Frontal cortex (tissue), 4 donors: ENCODE results near the gene SLC1A1. TPM values are rescaled to one million over a fixed set of nuclear protein-coding genes. Genes with fewer than 3 reads are reported as not detected.
A peak's percentile ranks its signal among the peaks of the same experiment; 100 is the strongest.
"Not testable (repeated sequence)": the region's sequence is repeated elsewhere in the genome, so short reads cannot be mapped to it uniquely, and the experiment has no call there.

ENCODE experiments used
- DNase-seq, 2 donors: peaks; one replicate each; pipeline ENCODE4 v3.0.0; 2012; ENCODE audit warnings: low spot score in 2 of 2
- FAIRE-seq: peaks from 2 replicates; lab custom pipeline; 2012; peaks lifted over from hg19 to GRCh38; lab: Jason Lieb, UNC
- total RNA-seq: library from RNA; depleted of rRNA; stranded (reverse); fragments of >200 nt; gene quantifications from one replicate; pipeline ENCODE4 v1.2.3, GENCODE V29; 2014
- donor health status: control.
- donor health status: control.
- donor health status: control.

The SLC1A1 gene
- total RNA-seq, 1 donor from 2014 or later = 66.9 TPM

- FAIRE-seq = no peak
These were observed 12.8 kb downstream of the SLC1A1 start for GRCh38 chr9:4503103-4503502.

GRCh38 chr9:4504250-4504649 lies 14.0 kb downstream of the SLC1A1 start:
- FAIRE-seq (no peak), DNase-seq (no peak)

More at GRCh38 chr9:4503103-4503502, 12.8 kb downstream of the SLC1A1 start:
- DNase-seq = no peak

GRCh38 chr9:4506490-4506889 lies 16.2 kb downstream of the SLC1A1 start:
- no peak for DNase-seq
- FAIRE-seq = no peak

- FAIRE-seq = no peak
- DNase-seq = no peak
These were observed 17.2 kb downstream of the SLC1A1 start for GRCh38 chr9:4507306-4508130.

GRCh38 chr9:4508246-4508906 lies 18.1 kb downstream of the SLC1A1 start:
- DNase-seq (no peak), FAIRE-seq (no peak)

GRCh38 chr9:4508907-4509589 lies 18.8 kb downstream of the SLC1A1 start:
- DNase-seq (no peak), FAIRE-seq (no peak)

GRCh38 chr9:4509590-4509984 lies 19.3 kb downstream of the SLC1A1 start:
- DNase-seq = no peak
- FAIRE-seq = no peak

GRCh38 chr9:4510546-4511322 lies 20.5 kb downstream of the SLC1A1 start:
- no peak for DNase-seq
- FAIRE-seq = no peak

GRCh38 chr9:4514252-4515128 lies 24.2 kb downstream of the SLC1A1 start:
- DNase-seq (no peak), FAIRE-seq (no peak)

GRCh38 chr9:4515958-4516375 lies 25.7 kb downstream of the SLC1A1 start:
- no peak for FAIRE-seq
- no peak for DNase-seq

- DNase-seq (no peak), FAIRE-seq (no peak)
These were observed 27.0 kb downstream of the SLC1A1 start for GRCh38 chr9:4517274-4517673.

- no peak for FAIRE-seq
- DNase-seq = no peak
These were observed 29.3 kb downstream of the SLC1A1 start for GRCh38 chr9:4519604-4520003.

- FAIRE-seq (no peak), DNase-seq (no peak)
These were observed 29.8 kb downstream of the SLC1A1 start for GRCh38 chr9:4520055-4520454.

- peak in 1 of 2 donors; percentile 13 for DNase-seq
- FAIRE-seq = no peak
These were observed 40.1 kb downstream of the SLC1A1 start for GRCh38 chr9:4530375-4530774.

- FAIRE-seq, DNase-seq: not testable (repeated sequence)
These were observed 40.6 kb downstream of the SLC1A1 start for GRCh38 chr9:4530831-4531230.

- not testable (repeated sequence) for FAIRE-seq, DNase-seq
These were observed 41.1 kb downstream of the SLC1A1 start for GRCh38 chr9:4531355-4531754.

GRCh38 chr9:4533881-4534280 lies 43.6 kb downstream of the SLC1A1 start:
- FAIRE-seq, DNase-seq: not testable (repeated sequence)

- not testable (repeated sequence) for DNase-seq, FAIRE-seq
These were observed 45.9 kb downstream of the SLC1A1 start for GRCh38 chr9:4536196-4536595.

- DNase-seq (no peak), FAIRE-seq (peak; percentile 51)
These were observed 47.3 kb downstream of the SLC1A1 start for GRCh38 chr9:4537581-4537980.
